ENCODE measurements around the gene PHEX.
A peak's percentile ranks its signal among the peaks of the same experiment; 100 is the strongest.
"Not testable (repeated sequence)": the region's sequence is repeated elsewhere in the genome, so short reads cannot be mapped to it uniquely, and the experiment has no call there.

The PHEX gene

DNA sequence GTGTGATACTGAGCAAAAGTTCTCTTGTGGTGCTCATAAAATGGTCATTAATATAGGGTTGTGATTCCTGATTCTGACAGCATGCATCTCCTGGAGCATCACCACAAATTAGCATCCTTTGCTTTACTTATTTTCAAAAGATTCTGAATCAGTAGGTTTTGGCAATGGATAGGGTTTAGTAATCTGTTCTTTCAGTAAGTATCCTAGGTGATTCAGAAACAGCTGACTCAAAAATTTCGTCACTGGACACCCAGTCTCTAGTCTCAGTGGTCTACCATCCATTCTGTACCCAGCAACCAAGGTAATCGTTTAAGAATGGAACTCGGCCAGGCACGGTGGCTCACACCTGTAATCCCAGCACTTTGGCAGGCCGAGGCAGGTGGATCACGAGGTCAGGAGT lies 244.7 kb downstream of the PHEX start:
- Histone ChIP-seq H2AFZ (ENCODE audit: low read depth, low read length) (no peak overlapping the region), H3K4me3 (ENCODE audit: low read length) (no peak overlapping the region), H3K4me1 (ENCODE audit: low read length) (no peaks in the 10 kb centered on the region), H3K9ac (ENCODE audit: low read length) (no peak overlapping the region), H3K27me3 (ENCODE audit: low read depth, low read length) (no peaks in the 10 kb centered on the region), H3K4me2 (ENCODE audit: low read length) (no peak overlapping the region), H3K9me3 (ENCODE audit: insufficient read depth, low read length) (no peaks in the 10 kb centered on the region), H3K36me3 (replicated peaks; ENCODE audit: low read depth, low read length) (no peaks in the 10 kb centered on the region), H4K20me1 (ENCODE audit: insufficient read depth, low read length) (no peaks in the 10 kb centered on the region), H3K27ac (ENCODE audit: low read length) (no peak overlapping the region), H3K79me2 (ENCODE audit: low read length) (no peaks in the 10 kb centered on the region)
- TF ChIP-seq EZH2phosphoT487 (IDR thresholded peaks at IDR 0.05; ENCODE audit: low read depth): no peak
- TF ChIP-seq, protein P1, sequence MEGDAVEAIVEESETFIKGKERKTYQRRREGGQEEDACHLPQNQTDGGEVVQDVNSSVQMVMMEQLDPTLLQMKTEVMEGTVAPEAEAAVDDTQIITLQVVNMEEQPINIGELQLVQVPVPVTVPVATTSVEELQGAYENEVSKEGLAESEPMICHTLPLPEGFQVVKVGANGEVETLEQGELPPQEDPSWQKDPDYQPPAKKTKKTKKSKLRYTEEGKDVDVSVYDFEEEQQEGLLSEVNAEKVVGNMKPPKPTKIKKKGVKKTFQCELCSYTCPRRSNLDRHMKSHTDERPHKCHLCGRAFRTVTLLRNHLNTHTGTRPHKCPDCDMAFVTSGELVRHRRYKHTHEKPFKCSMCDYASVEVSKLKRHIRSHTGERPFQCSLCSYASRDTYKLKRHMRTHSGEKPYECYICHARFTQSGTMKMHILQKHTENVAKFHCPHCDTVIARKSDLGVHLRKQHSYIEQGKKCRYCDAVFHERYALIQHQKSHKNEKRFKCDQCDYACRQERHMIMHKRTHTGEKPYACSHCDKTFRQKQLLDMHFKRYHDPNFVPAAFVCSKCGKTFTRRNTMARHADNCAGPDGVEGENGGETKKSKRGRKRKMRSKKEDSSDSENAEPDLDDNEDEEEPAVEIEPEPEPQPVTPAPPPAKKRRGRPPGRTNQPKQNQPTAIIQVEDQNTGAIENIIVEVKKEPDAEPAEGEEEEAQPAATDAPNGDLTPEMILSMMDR (IDR thresholded peaks at IDR 0.05; ENCODE audit: low read depth, low read length): no peak

DNA sequence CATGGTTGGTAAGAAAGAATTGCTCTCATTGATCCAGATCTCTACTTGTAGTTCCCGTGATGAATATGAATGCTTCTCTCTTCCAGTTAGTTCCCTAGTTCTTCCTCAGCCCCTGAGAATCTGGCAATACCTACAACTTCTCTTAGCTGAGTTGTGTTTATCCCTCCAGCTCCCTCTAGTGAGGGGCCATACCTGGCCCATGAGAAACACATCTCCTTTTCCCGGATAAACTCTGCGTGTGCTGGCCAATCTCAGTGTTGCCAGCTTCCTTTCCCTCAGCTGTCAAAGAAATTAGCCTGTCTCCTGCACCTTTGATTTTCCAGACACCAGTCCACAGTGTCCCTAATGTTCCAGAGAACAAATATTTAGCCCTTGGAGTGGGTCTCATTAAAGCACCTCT lies 246.2 kb downstream of the PHEX start:
- Histone ChIP-seq H4K20me1 (ENCODE audit: insufficient read depth, low read length) (no peaks in the 10 kb centered on the region), H3K4me2 (ENCODE audit: low read length) (no peak overlapping the region), H3K9ac (ENCODE audit: low read length) (no peak overlapping the region), H3K36me3 (replicated peaks; ENCODE audit: low read depth, low read length) (no peaks in the 10 kb centered on the region), H2AFZ (ENCODE audit: low read depth, low read length) (no peak overlapping the region), H3K27ac (ENCODE audit: low read length) (no peak overlapping the region), H3K9me3 (ENCODE audit: insufficient read depth, low read length) (no peaks in the 10 kb centered on the region), H3K4me3 (ENCODE audit: low read length) (no peak overlapping the region), H3K4me1 (ENCODE audit: low read length) (no peaks in the 10 kb centered on the region), H3K27me3 (ENCODE audit: low read depth, low read length) (no peaks in the 10 kb centered on the region), H3K79me2 (ENCODE audit: low read length) (no peaks in the 10 kb centered on the region)
- TF ChIP-seq, protein P1 (IDR thresholded peaks at IDR 0.05; ENCODE audit: low read depth, low read length): no peak; the same call in 1 of the 2 replicates
- TF ChIP-seq EZH2phosphoT487 (IDR thresholded peaks at IDR 0.05; ENCODE audit: low read depth): no peak

DNA sequence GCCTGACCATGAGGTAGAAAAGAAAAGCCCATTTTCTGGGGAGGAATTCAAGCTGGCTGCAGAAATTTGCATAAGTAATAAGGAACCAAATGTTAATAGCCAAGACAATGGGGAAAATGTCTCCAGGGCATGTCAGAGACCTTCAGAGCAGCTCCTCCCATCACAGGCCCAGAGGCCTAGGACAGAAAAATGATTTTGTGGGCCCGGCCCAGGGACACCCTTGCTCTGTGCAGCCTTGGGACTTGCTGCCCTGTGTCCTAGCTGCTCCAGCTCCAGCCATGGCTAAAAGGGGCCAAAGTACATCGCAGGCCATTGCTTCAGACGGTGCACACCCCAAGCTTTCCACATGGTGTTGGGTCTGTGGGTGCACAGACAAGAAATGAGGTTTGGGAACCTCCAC lies 257.1 kb downstream of the PHEX start:
- not testable (repeated sequence) for H2AFZ ChIP-seq (ENCODE audit: low read depth, low read length); H3K27ac ChIP-seq (ENCODE audit: low read length); H3K9ac ChIP-seq (ENCODE audit: low read length); H3K4me2 ChIP-seq (ENCODE audit: low read length); H3K4me3 ChIP-seq (ENCODE audit: low read length); H3K9me3 ChIP-seq (ENCODE audit: insufficient read depth, low read length); H3K36me3 ChIP-seq (replicated peaks; ENCODE audit: low read depth, low read length); H3K79me2 ChIP-seq (ENCODE audit: low read length); H3K27me3 ChIP-seq (ENCODE audit: low read depth, low read length); H4K20me1 ChIP-seq (ENCODE audit: insufficient read depth, low read length); H3K4me1 ChIP-seq (ENCODE audit: low read length)

DNA sequence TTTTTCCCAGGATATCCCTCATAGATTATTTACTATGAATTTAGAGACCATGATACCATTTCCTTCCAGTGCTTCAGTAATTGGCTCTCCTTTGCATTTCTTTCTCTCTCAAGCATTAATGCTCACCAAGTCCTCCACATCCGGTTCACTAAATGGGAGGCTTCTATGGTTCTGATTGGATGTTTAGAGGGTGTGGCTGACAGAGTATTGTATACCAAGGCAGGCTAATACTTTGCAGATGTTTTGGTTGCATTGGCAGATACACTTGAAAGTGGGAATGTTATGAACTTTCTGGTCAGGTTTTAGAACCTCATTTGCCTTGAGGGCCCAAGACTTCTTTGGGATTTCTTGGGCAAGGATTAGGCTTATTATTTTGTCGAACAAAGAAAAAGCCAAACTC lies 264.7 kb downstream of the PHEX start:
- Histone ChIP-seq H3K4me1 (ENCODE audit: low read length) (peaks cover 12% of the 10 kb centered on the region), H4K20me1 (ENCODE audit: insufficient read depth, low read length) (no peaks in the 10 kb centered on the region), H3K9me3 (ENCODE audit: insufficient read depth, low read length) (no peaks in the 10 kb centered on the region), H2AFZ (ENCODE audit: low read depth, low read length) (no peak overlapping the region), H3K9ac (ENCODE audit: low read length) (no peak overlapping the region), H3K27ac (ENCODE audit: low read length) (no peak overlapping the region), H3K4me3 (ENCODE audit: low read length) (no peak overlapping the region), H3K4me2 (ENCODE audit: low read length) (no peak overlapping the region), H3K27me3 (ENCODE audit: low read depth, low read length) (no peaks in the 10 kb centered on the region), H3K79me2 (ENCODE audit: low read length) (no peaks in the 10 kb centered on the region), H3K36me3 (replicated peaks; ENCODE audit: low read depth, low read length) (no peaks in the 10 kb centered on the region)
- TF ChIP-seq, protein P1 (IDR thresholded peaks at IDR 0.05; ENCODE audit: low read depth, low read length): no peak
- no peak for TF ChIP-seq EZH2phosphoT487 (IDR thresholded peaks at IDR 0.05; ENCODE audit: low read depth)

DNA sequence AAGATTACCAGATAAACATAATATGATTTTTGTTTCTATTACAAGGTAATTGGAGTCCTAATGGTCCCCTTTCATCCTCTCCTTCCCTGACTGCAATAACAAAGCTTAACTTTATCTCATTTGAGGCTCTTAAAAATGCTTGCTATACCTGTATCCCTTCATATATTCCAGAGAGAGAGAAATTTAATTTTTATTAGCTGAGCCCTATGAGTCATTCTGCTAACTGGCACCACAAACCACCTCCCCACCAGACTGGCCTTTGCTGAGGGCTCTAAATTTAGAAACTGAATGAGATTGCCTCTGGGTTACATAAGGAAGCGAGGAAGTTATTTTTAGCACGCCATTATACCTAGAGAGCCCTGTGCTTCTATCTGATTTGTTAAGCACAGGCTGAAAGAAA lies 268.0 kb downstream of the PHEX start:
- TF ChIP-seq EZH2phosphoT487 (IDR thresholded peaks at IDR 0.05; ENCODE audit: low read depth): no peak
- TF ChIP-seq, protein P1 (IDR thresholded peaks at IDR 0.05; ENCODE audit: low read depth, low read length): no peak
- Histone ChIP-seq H3K9me3 (ENCODE audit: insufficient read depth, low read length) (no peaks in the 10 kb centered on the region), H3K4me2 (ENCODE audit: low read length) (peak overlapping the region; percentile 45), H3K9ac (ENCODE audit: low read length) (no peak overlapping the region), H3K4me3 (ENCODE audit: low read length) (peak overlapping the region; percentile 23; the same call in 1 of the 2 replicates), H4K20me1 (ENCODE audit: insufficient read depth, low read length) (no peaks in the 10 kb centered on the region), H3K4me1 (ENCODE audit: low read length) (peaks cover 12% of the 10 kb centered on the region), H3K27ac (ENCODE audit: low read length) (no peak overlapping the region), H2AFZ (ENCODE audit: low read depth, low read length) (no peak overlapping the region), H3K27me3 (ENCODE audit: low read depth, low read length) (no peaks in the 10 kb centered on the region), H3K36me3 (replicated peaks; ENCODE audit: low read depth, low read length) (no peaks in the 10 kb centered on the region), H3K79me2 (ENCODE audit: low read length) (no peaks in the 10 kb centered on the region)

Data from OCI-LY3 (cell line).